MM.1S (cell line): ENCODE results near the gene ADARB1.

ENCODE experiments used
- CTCF ChIP-seq: fragments of 300-600 bp; sonication (generic); IDR thresholded peaks from 2 replicates; pipeline ENCODE4 v1.5.1; 2016; ENCODE audit warnings: antibody characterized with exemption, low read length, mixed read lengths
- EZH2 ChIP-seq: fragments of 300-600 bp; sonication (generic); optimal IDR thresholded peaks from 2 replicates; pipeline ENCODE3; 2017; ENCODE audit warnings: low read depth, mild to moderate bottlenecking, antibody characterized with exemption, low read length, mixed read lengths

GRCh38 chr21:45166931-45167330, 92.6 kb downstream of the ADARB1 start:
- TF ChIP-seq CTCF (no peak), EZH2 (no peak)
